ENCODE data around the gene NRL. TPM values are rescaled to one million over a fixed set of nuclear protein-coding genes. Genes with fewer than 3 reads are reported as not detected.

Gene NRL
- total and polyA plus RNA-seq, 2 donors (not counting 1 experiment from before 2014, with no cell fraction given) = 0.45 to 0.99 TPM

DNA sequence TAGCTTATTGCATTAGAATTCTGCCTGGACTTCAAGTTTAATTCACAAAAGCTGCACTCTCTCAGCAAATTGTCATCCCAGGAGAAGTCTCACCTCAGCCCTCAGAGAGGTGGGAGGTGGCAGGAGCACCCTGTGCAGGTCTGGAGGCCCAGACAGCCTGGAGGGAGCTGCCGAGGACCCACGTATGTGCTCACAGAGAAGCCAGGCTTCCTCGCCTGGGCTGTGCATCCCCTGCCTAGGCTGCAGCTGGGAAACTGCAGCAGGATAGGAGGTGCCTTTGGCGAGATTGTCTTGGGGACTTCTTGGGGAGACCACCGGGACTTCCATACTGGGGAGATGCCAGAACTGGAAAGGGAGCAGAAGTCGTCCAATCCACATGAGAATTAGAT is 34.6 kb downstream of the NRL start:
- Histone ChIP-seq H3K4me2 (ENCODE audit: extremely low read depth, insufficient read depth, low read length) (no peak overlapping the region), H3K4me1 (ENCODE audit: control insufficient read depth, extremely low read depth, insufficient read depth, low read length) (peaks cover 3% of the 10 kb centered on the region), H3K27ac (ENCODE audit: insufficient read depth, low read length) (no peak overlapping the region), H2AFZ (ENCODE audit: low read length) (no peak overlapping the region), H3K4me3 (replicated peaks in 1 of 4; ENCODE audit: control extremely low read depth in 1 of 4, insufficient read depth in 1 of 4, low read depth in 3 of 4, low read length in 4 of 4) (no peak overlapping the region), H3K36me3 (ENCODE audit: control insufficient read depth, insufficient read depth, low read length) (no peaks in the 10 kb centered on the region), H3K9me3 (ENCODE audit: control insufficient read depth, insufficient read depth, low read depth, low read length) (no peaks in the 10 kb centered on the region), H4K20me1 (ENCODE audit: control insufficient read depth, extremely low read depth, insufficient read depth, low read length) (no peaks in the 10 kb centered on the region), H3K9ac (ENCODE audit: insufficient read depth, low read length) (no peak overlapping the region), H3K27me3 (ENCODE audit: control insufficient read depth, insufficient read depth, low read length) (peaks cover 26% of the 10 kb centered on the region), H3K79me2 (ENCODE audit: control insufficient read depth, insufficient read depth, low read length) (no peaks in the 10 kb centered on the region)
- no peak for DNase-seq (ENCODE audit: low read depth in 2 of 2)
- TF ChIP-seq CTCF (conservative IDR thresholded peaks at IDR 0.05 in 1 of 2, IDR thresholded peaks at IDR 0.05 in 1 of 2; ENCODE audit: low read depth in 1 of 2, low read length in 2 of 2) = no peak
- TF ChIP-seq EZH2 (IDR thresholded peaks at IDR 0.05; ENCODE audit: low read length, missing control alignments) = no peak

DNA sequence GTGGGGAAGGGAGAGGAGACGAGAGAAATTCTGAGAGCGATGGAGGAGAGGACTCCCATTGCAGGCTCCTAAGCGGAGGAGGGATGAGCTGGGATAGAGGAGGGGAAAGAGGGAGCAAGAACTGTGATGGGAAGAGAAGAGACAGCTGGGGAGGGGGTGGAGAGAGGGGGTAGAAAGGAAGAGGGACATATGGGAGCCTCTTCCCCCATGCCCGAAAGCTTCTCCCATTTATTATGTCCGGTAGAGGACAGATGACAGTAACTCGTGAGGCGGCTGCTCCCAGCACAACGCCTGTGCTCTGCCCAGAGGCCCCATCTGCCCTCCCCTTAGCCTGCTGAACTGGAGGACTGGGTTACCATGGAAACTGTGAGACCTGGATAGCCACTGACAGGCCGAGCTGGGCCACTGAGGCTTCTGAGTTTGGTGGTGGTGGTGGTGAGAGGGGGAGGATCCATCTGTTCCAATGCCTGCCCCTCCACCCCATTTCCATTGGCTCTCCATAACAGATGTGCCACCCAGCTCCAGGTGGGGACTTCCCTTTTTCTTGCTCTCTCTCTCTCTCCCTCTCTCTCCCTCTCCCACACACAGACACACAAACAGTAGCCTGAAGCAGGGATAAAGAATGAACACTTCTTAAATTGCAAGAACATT is 35.1 kb downstream of the NRL start:
- Histone ChIP-seq H3K27ac (ENCODE audit: insufficient read depth, low read length) (no peak overlapping the region), H3K27me3 (ENCODE audit: control insufficient read depth, insufficient read depth, low read length) (peaks cover 26% of the 10 kb centered on the region), H2AFZ (ENCODE audit: low read length) (no peak overlapping the region), H3K9me3 (ENCODE audit: control insufficient read depth, insufficient read depth, low read depth, low read length) (no peaks in the 10 kb centered on the region), H4K20me1 (ENCODE audit: control insufficient read depth, extremely low read depth, insufficient read depth, low read length) (no peaks in the 10 kb centered on the region), H3K4me2 (ENCODE audit: extremely low read depth, insufficient read depth, low read length) (no peak overlapping the region), H3K4me1 (ENCODE audit: control insufficient read depth, extremely low read depth, insufficient read depth, low read length) (peaks cover 3% of the 10 kb centered on the region), H3K79me2 (ENCODE audit: control insufficient read depth, insufficient read depth, low read length) (no peaks in the 10 kb centered on the region), H3K9ac (ENCODE audit: insufficient read depth, low read length) (no peak overlapping the region), H3K36me3 (ENCODE audit: control insufficient read depth, insufficient read depth, low read length) (no peaks in the 10 kb centered on the region), H3K4me3 (replicated peaks in 1 of 4; ENCODE audit: control extremely low read depth in 1 of 4, insufficient read depth in 1 of 4, low read depth in 3 of 4, low read length in 4 of 4) (no peak overlapping the region)
- DNase-seq (ENCODE audit: low read depth in 2 of 2) = no peak
- no peak for TF ChIP-seq EZH2 (IDR thresholded peaks at IDR 0.05; ENCODE audit: low read length, missing control alignments)
- TF ChIP-seq CTCF (conservative IDR thresholded peaks at IDR 0.05 in 1 of 2, IDR thresholded peaks at IDR 0.05 in 1 of 2; ENCODE audit: low read depth in 1 of 2, low read length in 2 of 2) = no peak

GRCh38 chr14:24078146-24078545 is 36.6 kb downstream of the NRL start:
- Histone ChIP-seq H4K20me1 (ENCODE audit: control insufficient read depth, extremely low read depth, insufficient read depth, low read length) (no peaks in the 10 kb centered on the region), H3K27me3 (ENCODE audit: control insufficient read depth, insufficient read depth, low read length) (peaks cover 24% of the 10 kb centered on the region), H3K79me2 (ENCODE audit: control insufficient read depth, insufficient read depth, low read length) (no peaks in the 10 kb centered on the region), H3K36me3 (ENCODE audit: control insufficient read depth, insufficient read depth, low read length) (no peaks in the 10 kb centered on the region), H3K9ac (ENCODE audit: insufficient read depth, low read length) (no peak overlapping the region), H3K4me2 (ENCODE audit: extremely low read depth, insufficient read depth, low read length) (no peak overlapping the region), H3K27ac (ENCODE audit: insufficient read depth, low read length) (no peak overlapping the region), H3K4me3 (replicated peaks in 1 of 4; ENCODE audit: control extremely low read depth in 1 of 4, insufficient read depth in 1 of 4, low read depth in 3 of 4, low read length in 4 of 4) (no peak overlapping the region), H3K9me3 (ENCODE audit: control insufficient read depth, insufficient read depth, low read depth, low read length) (no peaks in the 10 kb centered on the region), H3K4me1 (ENCODE audit: control insufficient read depth, extremely low read depth, insufficient read depth, low read length) (peaks cover 3% of the 10 kb centered on the region), H2AFZ (ENCODE audit: low read length) (no peak overlapping the region)
- no peak for DNase-seq (ENCODE audit: low read depth in 2 of 2)
- no peak for TF ChIP-seq EZH2 (IDR thresholded peaks at IDR 0.05; ENCODE audit: low read length, missing control alignments)

Data from fibroblast of lung (primary cell).